Activated CD4-positive, alpha-beta memory T cell treated with anti-CD3 and anti-CD28 coated beads for 36 hours (primary cell): ENCODE measurements around the gene TRMT1. TPM values are rescaled to one million over a fixed set of nuclear protein-coding genes. Genes with fewer than 3 reads are reported as not detected.
"Not testable (repeated sequence)": the region's sequence is repeated elsewhere in the genome, so short reads cannot be mapped to it uniquely, and the experiment has no call there.

Source experiments
- CTCF ChIA-PET: fragments of 350-600 bp; sonication (Branson Sonifier 250); formaldehyde crosslinking; loops from one replicate; lab custom pipeline; 2021; ENCODE audit warnings: antibody characterized with exemption, inconsistent platforms; lab: Charles Lee
- POLR2A ChIA-PET: fragments of 350-600 bp; sonication (Branson Sonifier 250); formaldehyde crosslinking; loops from one replicate; lab custom pipeline; 2021; ENCODE audit warnings: antibody characterized with exemption; lab: Charles Lee
- DNase-seq: peaks from one replicate; pipeline ENCODE4 v3.0.0-alpha.2; 2020
- H3K27ac Mint-ChIP-seq: one replicate; pipeline ENCODE4 v1.8.0; 2021; ENCODE audit warnings: mixed read lengths
- H3K27me3 Mint-ChIP-seq: one replicate; pipeline ENCODE4 v1.8.0; 2021; ENCODE audit warnings: mixed read lengths
- H3K36me3 Mint-ChIP-seq: one replicate; pipeline ENCODE4 v1.8.0; 2021; ENCODE audit warnings: mixed read lengths
- H3K4me1 Mint-ChIP-seq: one replicate; pipeline ENCODE4 v1.8.0; 2021; ENCODE audit warnings: low read depth, mixed read lengths
- H3K4me3 Mint-ChIP-seq: one replicate; pipeline ENCODE4 v1.8.0; 2021; ENCODE audit warnings: mild to moderate bottlenecking, mixed read lengths
- H3K9me3 Mint-ChIP-seq: one replicate; pipeline ENCODE4 v1.8.0; 2021; ENCODE audit warnings: mixed read lengths
- intact Hi-C: fragments of 100-400 bp; cut with micrococcal nuclease; formaldehyde crosslinking; loops from one replicate; pipeline ENCODE4 v1.15.1; 2023
- total RNA-seq, 2 experiments: library from RNA; stranded (reverse); gene quantifications; one replicate each; pipeline ENCODE4 v1.2.3, GENCODE V29; 2021

The TRMT1 gene
- 10 to 100 TPM; 59.2 to 61.3 TPM for total RNA-seq

GRCh38 chr19:13116282-13117175 lies at the start of gene TRMT1:
Gene TRMT1 (minus strand): TSS chr19:13116740. CDS start chr19:13116399, 341 bp downstream.
- H3K36me3 Mint-ChIP-seq: peaks cover 15% of the 10 kb centered on the region
- H3K9me3 Mint-ChIP-seq: no peaks in the 10 kb centered on the region
- ChIA-PET CTCF (interaction anchor here (0.9 to 2.1 kb wide), 4 partner anchors 12 to 151 kb away, joined by 3 to 16 read pairs (median 6); no protein-coding TSS in a partner anchor), POLR2A (interaction anchor here (0.6 to 4.1 kb wide), 6 partner anchors 12 to 745 kb away, joined by 3 to 38 read pairs (median 12); no protein-coding TSS in a partner anchor)
- intact Hi-C loops: loop anchor here (1.0 to 5.0 kb wide), 4 partner anchors 12 to 96 kb away; no protein-coding TSS in a partner anchor
- H3K27me3 Mint-ChIP-seq: no peaks in the 10 kb centered on the region
- H3K27ac Mint-ChIP-seq: peak within 1 kb of the TSS; percentile 93
- peak within 1 kb of the TSS; percentile 86 for H3K4me3 Mint-ChIP-seq
- DNase-seq: peak; percentile 95
- peaks cover 39% of the 10 kb centered on the region for H3K4me1 Mint-ChIP-seq

- DNase-seq, H3K27me3 Mint-ChIP-seq, H3K9me3 Mint-ChIP-seq, H3K4me3 Mint-ChIP-seq, H3K36me3 Mint-ChIP-seq: not testable (repeated sequence)
- Mint-ChIP-seq H3K4me1 (peaks cover 73% of the 10 kb centered on the region), H3K27ac (peak overlapping the region; percentile 99)
- intact Hi-C loops: loop anchor here (2.0 to 5.0 kb wide), 2 partner anchors 43 to 671 kb away; no protein-coding TSS in a partner anchor
- CTCF ChIA-PET: interaction anchor here (0.7 to 3.0 kb wide), 4 partner anchors 10 to 201 kb away, joined by 3 to 17 read pairs (median 4); no protein-coding TSS in a partner anchor
- POLR2A ChIA-PET: interaction anchor here (9.2 kb wide), 1 partner anchor 11 kb away, joined by 167 read pairs; no protein-coding TSS in a partner anchor
Measured at GRCh38 chr19:13166151-13166550, 49.6 kb upstream of the TRMT1 start.

GRCh38 chr19:13165162-13165997 lies 48.8 kb upstream of the TRMT1 start:
- no peak for DNase-seq
- ChIA-PET CTCF (interaction anchor here (1.0 to 3.0 kb wide), 3 partner anchors 10 to 200 kb away, joined by 3 to 17 read pairs (median 4); no protein-coding TSS in a partner anchor), POLR2A (interaction anchor here (2.4 to 9.2 kb wide), 2 partner anchors 11 to 60 kb away, joined by 6 to 167 read pairs; no protein-coding TSS in a partner anchor)
- Mint-ChIP-seq H3K4me1 (peaks cover 71% of the 10 kb centered on the region), H3K27me3 (no peaks in the 10 kb centered on the region), H3K27ac (peak overlapping the region; percentile 99), H3K36me3 (no peaks in the 10 kb centered on the region), H3K9me3 (no peaks in the 10 kb centered on the region), H3K4me3 (peak overlapping the region; percentile 71)
- intact Hi-C loops: loop anchor here (5.0 kb wide), 1 partner anchor 672 kb away; no protein-coding TSS in a partner anchor

- Mint-ChIP-seq H3K27ac (peak overlapping the region; percentile 99), H3K4me1 (peaks cover 68% of the 10 kb centered on the region), H3K9me3 (no peaks in the 10 kb centered on the region), H3K4me3 (peak overlapping the region; percentile 71), H3K36me3 (no peaks in the 10 kb centered on the region), H3K27me3 (no peaks in the 10 kb centered on the region)
- intact Hi-C loops: loop anchor here (5.0 kb wide), 1 partner anchor 673 kb away; no protein-coding TSS in a partner anchor
- ChIA-PET POLR2A (interaction anchor here (0.5 to 9.2 kb wide), 6 partner anchors 9 to 609 kb away, joined by 4 to 167 read pairs (median 6); partner anchors contain the start of gene NACC1), CTCF (interaction anchor here (0.8 to 3.0 kb wide), 5 partner anchors 9 to 30 kb away, joined by 4 to 17 read pairs (median 8); partner anchors contain the start of genes IER2 and STX10)
- peak; percentile 69 for DNase-seq
Measured at GRCh38 chr19:13164343-13165161, 48.0 kb upstream of the TRMT1 start.

- H3K4me3 Mint-ChIP-seq: peak overlapping the region; percentile 71
- intact Hi-C loops: loop anchor here (1.0 kb wide), 1 partner anchor 8 kb away; no protein-coding TSS in a partner anchor
- no peaks in the 10 kb centered on the region for H3K27me3 Mint-ChIP-seq
- ChIA-PET CTCF (interaction anchor here (0.8 to 3.0 kb wide), 6 partner anchors 9 to 99 kb away, joined by 4 to 17 read pairs (median 8); partner anchors contain the start of genes IER2 and STX10), POLR2A (interaction anchor here (0.5 to 9.2 kb wide), 7 partner anchors 9 to 610 kb away, joined by 3 to 167 read pairs (median 6); partner anchors contain the start of genes IER2 and NACC1)
- peaks cover 60% of the 10 kb centered on the region for H3K4me1 Mint-ChIP-seq
- H3K36me3 Mint-ChIP-seq: no peaks in the 10 kb centered on the region
- no peaks in the 10 kb centered on the region for H3K9me3 Mint-ChIP-seq
- H3K27ac Mint-ChIP-seq: peak overlapping the region; percentile 99
- peak; percentile 77 for DNase-seq
Measured at GRCh38 chr19:13163609-13164342, 47.2 kb upstream of the TRMT1 start.

- Mint-ChIP-seq H3K9me3 (no peaks in the 10 kb centered on the region), H3K4me1 (peaks cover 62% of the 10 kb centered on the region), H3K4me3 (peak overlapping the region; percentile 87), H3K27me3 (no peaks in the 10 kb centered on the region), H3K27ac (peak overlapping the region; percentile 99), H3K36me3 (no peaks in the 10 kb centered on the region)
- intact Hi-C loops: loop anchor here (1.0 kb wide), 1 partner anchor 8 kb away; no protein-coding TSS in a partner anchor
- DNase-seq: peak; percentile 96
- ChIA-PET POLR2A (interaction anchor here (1.1 to 9.2 kb wide), 6 partner anchors 8 to 58 kb away, joined by 3 to 167 read pairs (median 6); partner anchors contain the start of gene IER2), CTCF (interaction anchor here (0.6 to 3.0 kb wide), 6 partner anchors 8 to 100 kb away, joined by 3 to 17 read pairs (median 8); partner anchors contain the start of genes IER2 and STX10)
Measured at GRCh38 chr19:13162724-13163608, 46.4 kb upstream of the TRMT1 start.

- H3K4me1 Mint-ChIP-seq: peaks cover 60% of the 10 kb centered on the region
- no peak overlapping the region for H3K4me3 Mint-ChIP-seq
- no peaks in the 10 kb centered on the region for H3K9me3 Mint-ChIP-seq
- DNase-seq: no peak
- ChIA-PET CTCF (interaction anchor here (0.8 to 1.7 kb wide), 2 partner anchors 34 to 87 kb away, joined by 3 to 6 read pairs; no protein-coding TSS in a partner anchor), POLR2A (no interaction called here)
- peak overlapping the region; percentile 74 for H3K27ac Mint-ChIP-seq
- H3K36me3 Mint-ChIP-seq: peaks cover 3% of the 10 kb centered on the region
- intact Hi-C loops: no loop called here
- no peaks in the 10 kb centered on the region for H3K27me3 Mint-ChIP-seq
Measured at GRCh38 chr19:13160557-13160956, 44.0 kb upstream of the TRMT1 start.

GRCh38 chr19:13159713-13160112 lies 43.2 kb upstream of the TRMT1 start:
- intact Hi-C loops: no loop called here
- Mint-ChIP-seq H3K4me3 (no peak overlapping the region), H3K27me3 (no peaks in the 10 kb centered on the region), H3K4me1 (peaks cover 56% of the 10 kb centered on the region), H3K9me3 (no peaks in the 10 kb centered on the region), H3K27ac (peak overlapping the region; percentile 42), H3K36me3 (peaks cover 9% of the 10 kb centered on the region)
- ChIA-PET POLR2A (no interaction called here), CTCF (no interaction called here)
- no peak for DNase-seq
